Measurements from ENCODE around the gene HSD17B11.

GRCh38 chr4:87330761-87331160 is 60.2 kb downstream of the HSD17B11 start:
- no peak for TF ChIP-seq POLR2A (IDR thresholded peaks at IDR 0.05)
- TF ChIP-seq, protein P1, sequence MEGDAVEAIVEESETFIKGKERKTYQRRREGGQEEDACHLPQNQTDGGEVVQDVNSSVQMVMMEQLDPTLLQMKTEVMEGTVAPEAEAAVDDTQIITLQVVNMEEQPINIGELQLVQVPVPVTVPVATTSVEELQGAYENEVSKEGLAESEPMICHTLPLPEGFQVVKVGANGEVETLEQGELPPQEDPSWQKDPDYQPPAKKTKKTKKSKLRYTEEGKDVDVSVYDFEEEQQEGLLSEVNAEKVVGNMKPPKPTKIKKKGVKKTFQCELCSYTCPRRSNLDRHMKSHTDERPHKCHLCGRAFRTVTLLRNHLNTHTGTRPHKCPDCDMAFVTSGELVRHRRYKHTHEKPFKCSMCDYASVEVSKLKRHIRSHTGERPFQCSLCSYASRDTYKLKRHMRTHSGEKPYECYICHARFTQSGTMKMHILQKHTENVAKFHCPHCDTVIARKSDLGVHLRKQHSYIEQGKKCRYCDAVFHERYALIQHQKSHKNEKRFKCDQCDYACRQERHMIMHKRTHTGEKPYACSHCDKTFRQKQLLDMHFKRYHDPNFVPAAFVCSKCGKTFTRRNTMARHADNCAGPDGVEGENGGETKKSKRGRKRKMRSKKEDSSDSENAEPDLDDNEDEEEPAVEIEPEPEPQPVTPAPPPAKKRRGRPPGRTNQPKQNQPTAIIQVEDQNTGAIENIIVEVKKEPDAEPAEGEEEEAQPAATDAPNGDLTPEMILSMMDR (IDR thresholded peaks at IDR 0.05), result no peak

Data from esophagus squamous epithelium (tissue), 4 donors.